Measurements from ENCODE around the gene PRR16. TPM values are rescaled to one million over a fixed set of nuclear protein-coding genes. Genes with fewer than 3 reads are reported as not detected.

Gene PRR16
- total RNA-seq, 6 donors from 2014 or later: 1.7 to 5.2 (median 3.7) TPM

- DNase-seq (no peak), ATAC-seq (ENCODE audit: low FRiP score in 2 of 2) (no peak)
- Histone ChIP-seq H3K9me3 (no peaks in the 10 kb centered on the region), H3K27ac (no peak overlapping the region), H3K27me3 (no peaks in the 10 kb centered on the region), H3K36me3 (no peaks in the 10 kb centered on the region), H3K4me1 (no peaks in the 10 kb centered on the region), H3K4me3 (no peak overlapping the region)
- TF ChIP-seq POLR2A (IDR thresholded peaks at IDR 0.05) (no peak), POLR2AphosphoS5 (IDR thresholded peaks at IDR 0.05) (no peak)
- WGBS, 2 donors: 66 to 77% methylated on average over 2 of the region's 2 CpGs
These were observed 127.8 kb downstream of the PRR16 start for GRCh38 chr5:120591911-120592310.

- peaks cover 0 to 2% (median 0%) of the 10 kb centered on the region in 4 donors for H3K9me3 ChIP-seq
- WGBS, 2 donors: 43 to 47% methylated on average over 2 of the region's 2 CpGs
- no peaks in the 10 kb centered on the region for H3K27me3 ChIP-seq
- H3K4me3 ChIP-seq: no peak overlapping the region
- TF ChIP-seq POLR2A (IDR thresholded peaks at IDR 0.05): no peak
- no peak for TF ChIP-seq EP300 (IDR thresholded peaks at IDR 0.05)
- TF ChIP-seq POLR2AphosphoS5 (IDR thresholded peaks at IDR 0.05): no peak
- no peak for TF ChIP-seq CTCF (IDR thresholded peaks at IDR 0.05)
- H3K36me3 ChIP-seq: no peaks in the 10 kb centered on the region
- DNase-seq (no peak), ATAC-seq (ENCODE audit: low FRiP score in 2 of 2) (no peak)
- no peak overlapping the region for H3K27ac ChIP-seq
- H3K4me1 ChIP-seq: no peaks in the 10 kb centered on the region
These were observed 135.5 kb downstream of the PRR16 start for GRCh38 chr5:120599576-120599975.

- ATAC-seq (ENCODE audit: low FRiP score in 2 of 2) (no peak), DNase-seq (no peak)
- H3K4me1 ChIP-seq: no peaks in the 10 kb centered on the region
- H3K9me3 ChIP-seq: peaks cover 0 to 2% (median 0%) of the 10 kb centered on the region in 4 donors
- H3K27me3 ChIP-seq: no peaks in the 10 kb centered on the region
- WGBS, 2 donors: 79 to 84% methylated on average over 4 of the region's 4 CpGs
- H3K27ac ChIP-seq: no peak overlapping the region
- TF ChIP-seq POLR2AphosphoS5 (IDR thresholded peaks at IDR 0.05) (no peak), POLR2A (IDR thresholded peaks at IDR 0.05) (no peak), EP300 (IDR thresholded peaks at IDR 0.05) (no peak), CTCF (IDR thresholded peaks at IDR 0.05) (no peak)
- H3K36me3 ChIP-seq: no peaks in the 10 kb centered on the region
- H3K4me3 ChIP-seq: no peak overlapping the region
These were observed 136.5 kb downstream of the PRR16 start for GRCh38 chr5:120600639-120601038.

GRCh38 chr5:120602033-120602432, 137.9 kb downstream of the PRR16 start:
- 100% methylated on average over 1 of the region's 1 CpG for WGBS, 2 donors
- TF ChIP-seq POLR2AphosphoS5 (IDR thresholded peaks at IDR 0.05): no peak
- no peak for TF ChIP-seq CTCF (IDR thresholded peaks at IDR 0.05)
- no peak for TF ChIP-seq POLR2A (IDR thresholded peaks at IDR 0.05)
- TF ChIP-seq EP300 (IDR thresholded peaks at IDR 0.05): no peak
- Histone ChIP-seq H3K27ac (no peak overlapping the region), H3K9me3 (peaks cover 0 to 2% (median 0%) of the 10 kb centered on the region in 4 donors), H3K4me3 (no peak overlapping the region), H3K27me3 (no peaks in the 10 kb centered on the region), H3K36me3 (no peaks in the 10 kb centered on the region), H3K4me1 (no peaks in the 10 kb centered on the region)
- no peak for DNase-seq
- ATAC-seq (ENCODE audit: low FRiP score in 2 of 2): no peak

- 78 to 79% methylated on average over 2 of the region's 2 CpGs for WGBS, 2 donors
These were observed 140.8 kb downstream of the PRR16 start for GRCh38 chr5:120604884-120605283.

More at GRCh38 chr5:120604884-120605283, 140.8 kb downstream of the PRR16 start:
- no peak overlapping the region for H3K4me3 ChIP-seq
- ATAC-seq (ENCODE audit: low FRiP score in 2 of 2): no peak
- no peaks in the 10 kb centered on the region for H3K27me3 ChIP-seq
- no peak overlapping the region for H3K27ac ChIP-seq
- no peaks in the 10 kb centered on the region for H3K4me1 ChIP-seq
- no peaks in the 10 kb centered on the region for H3K36me3 ChIP-seq
- no peak for DNase-seq
- peaks cover 0 to 2% (median 0%) of the 10 kb centered on the region in 4 donors for H3K9me3 ChIP-seq
- TF ChIP-seq CTCF (IDR thresholded peaks at IDR 0.05) (no peak), EP300 (IDR thresholded peaks at IDR 0.05) (no peak)
